Stimulated activated CD8-positive, alpha-beta memory T cell treated with anti-CD3 and anti-CD28 coated beads, Interleukin-7, amount 100 ng/mL, for 4 hours (primary cell): Measurements from ENCODE around the gene CDH10.

Experiments
- DNase-seq, 2 donors: peaks; one replicate each; pipeline ENCODE4 v3.0.0-alpha.2; 2020; ENCODE audit warnings: low read depth in 2 of 2

Gene CDH10

DNA sequence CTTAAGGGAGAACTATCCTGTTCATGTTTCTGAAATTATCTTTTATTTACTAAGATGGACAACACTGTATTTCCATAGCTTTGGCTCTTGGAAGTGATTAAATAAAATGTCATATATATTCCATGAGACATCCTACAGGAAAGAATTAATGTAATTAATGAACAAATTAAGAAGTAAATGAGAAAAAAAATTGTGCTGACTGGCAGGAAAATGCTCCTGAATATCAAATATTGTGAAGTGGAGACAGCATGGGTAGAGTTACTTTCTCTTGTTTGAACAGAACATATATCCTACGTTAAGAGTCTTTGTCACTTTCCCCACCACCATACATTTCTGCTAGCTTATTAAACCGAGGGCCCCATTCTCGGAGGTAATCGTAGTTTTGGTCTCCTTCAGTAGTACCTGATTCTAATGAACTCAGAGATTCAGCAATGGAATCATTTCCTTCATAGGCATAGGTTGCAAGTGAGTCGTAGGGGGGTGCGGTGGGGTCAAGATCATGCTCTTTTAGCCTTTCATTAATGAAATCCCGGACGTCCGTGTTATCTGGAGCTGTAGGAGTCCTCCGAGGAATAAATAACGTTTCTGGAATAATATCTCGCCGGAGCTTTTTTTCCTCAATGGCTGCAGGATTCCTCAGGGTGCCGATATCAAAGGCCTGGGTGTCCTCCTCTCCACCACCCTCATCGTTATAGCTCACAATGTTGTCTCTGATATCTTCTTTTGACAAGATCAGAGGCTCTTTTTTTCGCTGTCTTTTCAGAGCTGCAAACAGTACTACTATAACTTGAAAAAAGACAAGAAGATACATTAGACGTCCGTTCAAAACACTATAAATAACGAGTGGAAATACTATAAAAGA is 157.2 kb downstream of the CDH10 start:
- DNase-seq, result no peak

DNA sequence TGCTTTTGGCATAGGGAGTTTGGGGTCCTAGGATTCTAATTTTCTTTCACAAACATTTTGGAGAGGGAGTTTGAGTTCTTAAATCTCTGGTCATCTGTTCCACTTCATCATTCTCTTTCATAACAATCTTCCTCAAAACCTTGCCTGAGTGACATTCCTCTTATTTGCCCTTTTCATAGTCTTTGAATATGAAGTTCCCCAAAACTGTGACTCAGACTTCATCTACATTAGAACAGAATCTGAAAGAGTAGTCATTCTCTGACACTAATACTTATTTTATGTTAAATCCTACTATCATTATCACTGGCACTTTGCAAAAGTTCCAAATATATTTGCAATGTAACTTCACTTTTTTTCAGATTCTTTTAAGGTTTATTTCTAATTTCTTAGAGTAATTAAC is 163.8 kb downstream of the CDH10 start:
- DNase-seq, result no peak

DNA sequence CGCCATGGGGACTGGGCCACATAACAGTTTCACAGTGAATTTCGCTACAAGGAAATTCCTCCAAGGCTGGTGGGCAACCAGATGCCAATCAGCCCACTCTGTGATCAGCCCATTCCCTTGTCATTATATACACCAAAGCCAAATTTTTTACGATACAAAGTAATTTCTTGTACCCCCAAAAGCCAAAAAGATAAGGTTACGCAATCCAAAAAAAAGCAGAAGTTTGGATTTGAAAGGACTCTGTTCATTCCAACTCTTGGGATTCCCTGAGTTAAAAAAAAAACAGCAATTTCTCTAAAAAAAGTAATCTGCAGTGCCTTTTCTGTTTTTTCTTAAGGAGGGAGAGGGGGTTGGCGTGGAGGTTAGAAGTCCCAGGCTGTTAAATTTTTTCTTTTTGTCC is 166.8 kb downstream of the CDH10 start:
- DNase-seq, result no peak

DNA sequence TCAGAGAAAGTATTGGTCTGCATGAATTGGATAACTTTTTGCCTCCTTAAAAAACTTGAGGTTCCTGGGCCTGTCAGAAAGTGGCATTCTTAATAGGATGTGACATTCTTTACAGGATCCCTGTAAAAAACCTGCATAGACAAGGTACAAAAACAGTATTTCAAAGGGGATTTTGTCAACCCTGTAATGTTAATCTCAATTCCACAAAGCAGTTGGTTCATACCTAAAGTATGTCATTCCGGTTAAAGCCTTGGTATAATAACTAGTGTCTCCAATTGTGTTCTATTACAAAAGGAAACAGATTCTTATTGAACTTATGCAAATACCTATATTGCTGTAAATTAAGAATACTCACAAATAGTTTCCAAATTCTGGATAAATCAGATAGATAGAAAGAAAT is 169.7 kb downstream of the CDH10 start:
- no peak for DNase-seq

DNA sequence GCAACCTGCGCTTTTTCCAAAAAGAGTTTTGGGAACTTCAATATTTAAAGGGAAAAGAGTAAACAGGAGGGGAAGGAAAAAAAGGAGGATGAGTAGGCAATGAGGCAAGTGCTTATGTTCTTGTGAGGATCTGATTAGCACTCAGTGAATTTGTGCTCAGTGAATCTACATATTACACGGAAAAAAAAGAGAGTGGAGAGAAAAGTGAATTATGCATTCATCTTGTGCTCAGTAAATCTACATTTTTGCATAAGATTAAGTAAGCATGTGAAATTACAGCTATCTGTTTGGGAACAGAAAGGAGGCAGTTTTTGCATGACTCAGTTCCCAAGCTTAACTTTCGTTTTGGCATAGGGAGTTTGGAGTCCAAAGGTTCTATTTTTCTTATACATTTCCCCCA is 170.1 kb downstream of the CDH10 start:
- DNase-seq, result no peak

DNA sequence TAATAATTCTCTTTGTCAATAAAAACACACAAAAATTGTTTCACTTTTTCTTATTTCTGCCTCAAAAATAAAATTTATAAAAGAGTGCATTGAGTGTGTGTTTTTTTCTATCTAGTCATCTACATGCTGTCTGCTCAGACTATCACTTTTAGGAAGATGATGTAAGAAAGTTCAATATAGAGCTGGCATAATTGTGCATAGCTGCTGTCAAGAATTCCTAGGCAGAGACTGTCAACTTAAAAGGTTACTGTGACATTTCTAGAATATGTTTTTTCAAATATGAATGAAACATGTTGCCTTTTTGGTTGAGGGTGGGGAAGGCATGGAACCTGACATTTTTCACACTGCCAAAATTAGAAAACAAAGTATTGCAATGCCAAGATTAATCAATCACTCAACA is 172.3 kb downstream of the CDH10 start:
- DNase-seq, result no peak

DNA sequence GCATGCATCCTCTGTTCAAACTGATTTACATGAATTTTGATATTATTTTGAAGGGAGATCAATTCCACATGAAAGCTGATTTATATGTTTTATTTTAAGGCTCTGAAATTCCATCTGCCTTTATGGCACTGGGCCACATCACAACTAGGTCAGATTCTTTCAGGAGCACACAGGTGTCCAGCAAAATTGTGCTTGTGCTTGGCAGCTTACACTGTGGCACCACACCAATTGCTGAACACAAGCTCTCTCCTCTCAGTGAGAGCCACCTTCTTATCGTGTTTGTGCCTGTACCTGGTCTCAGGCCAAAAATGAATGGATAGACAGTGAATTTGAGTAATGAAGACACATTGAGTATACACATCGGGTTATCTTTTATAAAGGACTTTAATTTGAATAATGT is 200.4 kb downstream of the CDH10 start:
- DNase-seq, result no peak

DNA sequence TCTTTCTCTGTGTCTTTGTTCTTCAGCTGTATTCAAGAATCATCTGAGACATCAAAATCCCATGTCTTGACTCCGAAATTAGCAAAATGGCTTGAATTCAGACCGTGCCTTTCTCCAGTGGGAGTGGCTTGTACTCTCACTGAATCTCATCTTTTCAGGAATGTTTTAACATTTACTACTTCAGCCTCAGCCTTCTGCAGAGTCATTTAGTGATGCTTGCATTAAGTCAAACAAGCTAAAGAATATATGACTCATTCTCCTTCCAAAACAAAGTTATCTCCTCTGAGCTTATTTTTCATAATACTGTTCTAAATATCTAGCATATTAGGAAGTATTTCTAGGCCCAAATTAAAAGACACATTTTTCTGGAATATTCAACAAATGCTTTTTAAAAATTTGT is 205.3 kb downstream of the CDH10 start:
- no peak for DNase-seq
